Measurements from ENCODE around the gene RALGAPA1.

GRCh38 chr14:35810963-35811362 is 1.9 kb upstream of the RALGAPA1 start:
- TF ChIP-seq CTCF (IDR thresholded peaks at IDR 0.05) (no peak), EP300 (IDR thresholded peaks at IDR 0.05) (no peak), POLR2A (IDR thresholded peaks at IDR 0.05) (no peak)
